ENCODE results near the gene ATP9B. TPM values are rescaled to one million over a fixed set of nuclear protein-coding genes. Genes with fewer than 3 reads are reported as not detected.

Gene ATP9B
- total RNA-seq, 4 donors from 2014 or later: 26.0 to 37.4 (median 30.5) TPM

- Histone ChIP-seq H3K27me3 (no peaks in the 10 kb centered on the region), H3K27ac (replicated peaks in 1 of 4) (peak overlapping the region; percentile 85 to 91 (median 91)), H3K4me3 (peak overlapping the region; percentile 12 to 37 (median 20)), H3K9me3 (no peaks in the 10 kb centered on the region), H3K36me3 (no peaks in the 10 kb centered on the region), H3K4me1 (peaks cover 53 to 78% (median 75%) of the 10 kb centered on the region in 4 donors)
- intact Hi-C loops (cut with DNase I): no loop called here
- TF ChIP-seq POLR2A (IDR thresholded peaks at IDR 0.05; ENCODE audit: low read depth) (no peak), POLR2AphosphoS5 (IDR thresholded peaks at IDR 0.05) (no peak), CTCF (IDR thresholded peaks at IDR 0.05) (no peak), EP300 (IDR thresholded peaks at IDR 0.05) (no peak)
- WGBS: 63% methylated on average over 31 of the region's 31 CpGs
- DNase-seq (ENCODE audit: extremely low spot score): no peak
Observed at GRCh38 chr18:79403723-79404566, 334.8 kb downstream of the ATP9B start.

GRCh38 chr18:79404567-79404910 is 335.3 kb downstream of the ATP9B start:
- TF ChIP-seq POLR2AphosphoS5 (IDR thresholded peaks at IDR 0.05): no peak
- TF ChIP-seq EP300 (IDR thresholded peaks at IDR 0.05): no peak
- no peak for TF ChIP-seq CTCF (IDR thresholded peaks at IDR 0.05)
- TF ChIP-seq POLR2A (IDR thresholded peaks at IDR 0.05; ENCODE audit: low read depth): no peak
- Histone ChIP-seq H3K27me3 (no peaks in the 10 kb centered on the region), H3K4me1 (peaks cover 47 to 73% (median 69%) of the 10 kb centered on the region in 4 donors), H3K36me3 (no peaks in the 10 kb centered on the region), H3K4me3 (no peak overlapping the region), H3K27ac (replicated peaks in 1 of 4) (peak overlapping the region; percentile 85 to 91 (median 91)), H3K9me3 (no peaks in the 10 kb centered on the region)
- intact Hi-C loops (cut with DNase I): no loop called here
- DNase-seq (ENCODE audit: extremely low spot score): no peak
- 87% methylated on average over 12 of the region's 12 CpGs for WGBS

GRCh38 chr18:79405019-79405780 is 336.0 kb downstream of the ATP9B start:
- H3K27me3 ChIP-seq: no peaks in the 10 kb centered on the region
- TF ChIP-seq POLR2AphosphoS5 (IDR thresholded peaks at IDR 0.05) (no peak), CTCF (IDR thresholded peaks at IDR 0.05) (no peak), EP300 (IDR thresholded peaks at IDR 0.05) (no peak), POLR2A (IDR thresholded peaks at IDR 0.05; ENCODE audit: low read depth) (no peak)
- H3K4me1 ChIP-seq: peaks cover 45 to 68% (median 64%) of the 10 kb centered on the region in 4 donors
- intact Hi-C loops (cut with DNase I): no loop called here
- WGBS: 83% methylated on average over 22 of the region's 23 CpGs
- peaks cover 0 to 2% (median under 1%) of the 10 kb centered on the region in 4 donors for H3K36me3 ChIP-seq
- H3K27ac ChIP-seq (replicated peaks in 1 of 4): peak overlapping the region; percentile 35 to 91 (median 77)
- H3K9me3 ChIP-seq: no peaks in the 10 kb centered on the region
- H3K4me3 ChIP-seq: no peak overlapping the region
- no peak for DNase-seq (ENCODE audit: extremely low spot score)

- TF ChIP-seq CTCF (IDR thresholded peaks at IDR 0.05) (no peak), POLR2AphosphoS5 (IDR thresholded peaks at IDR 0.05) (peak; percentile 19 to 50)
- no peak for DNase-seq (ENCODE audit: extremely low spot score)
- peaks cover 43 to 61% (median 59%) of the 10 kb centered on the region in 4 donors for H3K4me1 ChIP-seq
- no peaks in the 10 kb centered on the region for H3K9me3 ChIP-seq
- H3K4me3 ChIP-seq: peak overlapping the region in 1 of 4 donors; percentile 7
- intact Hi-C loops (cut with DNase I): no loop called here
- peaks cover 7 to 10% (median 8%) of the 10 kb centered on the region in 4 donors for H3K36me3 ChIP-seq
- H3K27ac ChIP-seq (replicated peaks in 1 of 4): peak overlapping the region; percentile 35 to 91 (median 77)
- no peaks in the 10 kb centered on the region for H3K27me3 ChIP-seq
- WGBS: 70% methylated on average over 27 of the region's 27 CpGs
Observed at GRCh38 chr18:79405781-79406575, 336.8 kb downstream of the ATP9B start.
